H9 (cell line): Measurements from ENCODE around the gene PLXNA1. TPM values are rescaled to one million over a fixed set of nuclear protein-coding genes. Genes with fewer than 3 reads are reported as not detected.

Source experiments
- DNase-seq: peaks from one replicate; pipeline ENCODE4 v3.0.0-alpha.2; 2017
- H2AFZ ChIP-seq: one replicate; pipeline ENCODE4 v1.6.1; 2013; ENCODE audit warnings: mild to moderate bottlenecking, low read length, control low read depth, moderate library complexity
- H2AK5ac ChIP-seq: 2 replicates; pipeline ENCODE4 v1.6.1; 2013; ENCODE audit warnings: low read length, control low read depth, mixed read lengths; ENCODE audit not compliant: insufficient read length
- H2BK120ac ChIP-seq: one replicate; pipeline ENCODE4 v1.6.1; 2013; ENCODE audit warnings: low read depth, mild to moderate bottlenecking, low read length, control low read depth, inconsistent platforms; ENCODE audit not compliant: poor library complexity, severe bottlenecking
- H2BK12ac ChIP-seq: 2 replicates; pipeline ENCODE4 v1.6.1; 2013; ENCODE audit warnings: low read length, control low read depth, mixed read lengths, low read depth; ENCODE audit not compliant: insufficient read length
- H2BK15ac ChIP-seq: 2 replicates; pipeline ENCODE4 v1.6.1; 2013; ENCODE audit warnings: low read depth, low read length, control low read depth
- H2BK20ac ChIP-seq: one replicate; pipeline ENCODE4 v1.6.1; 2013; ENCODE audit warnings: low read depth, mild to moderate bottlenecking, low read length, control low read depth, inconsistent platforms; ENCODE audit not compliant: poor library complexity, severe bottlenecking
- H2BK5ac ChIP-seq: 2 replicates; pipeline ENCODE4 v1.6.1; 2013; ENCODE audit warnings: low read length, control low read depth, mixed read lengths; ENCODE audit not compliant: insufficient read length
- H3K14ac ChIP-seq: 2 replicates; pipeline ENCODE4 v1.6.1; 2013; ENCODE audit warnings: low read length, control low read depth; ENCODE audit not compliant: insufficient read depth
- H3K18ac ChIP-seq: 2 replicates; pipeline ENCODE4 v1.6.1; 2013; ENCODE audit warnings: low read depth, mild to moderate bottlenecking, mixed read lengths, low read length, control low read depth; ENCODE audit not compliant: insufficient read length
- H3K23ac ChIP-seq: 2 replicates; pipeline ENCODE4 v1.6.1; 2013; ENCODE audit warnings: low read length, control low read depth, mixed read lengths, low read depth; ENCODE audit not compliant: insufficient read length
- H3K23me2 ChIP-seq: 2 replicates; pipeline ENCODE4 v1.6.1; 2013; ENCODE audit warnings: low read depth, mild to moderate bottlenecking, mixed read lengths, low read length, control low read depth; ENCODE audit not compliant: insufficient read length, poor library complexity, severe bottlenecking
- H3K27ac ChIP-seq: 2 replicates; pipeline ENCODE4 v1.5.1; 2013; ENCODE audit warnings: low read length, control low read depth, mixed read lengths, low read depth; ENCODE audit not compliant: insufficient read length
- H3K27me3 ChIP-seq: 2 replicates; pipeline ENCODE4 v1.6.1; 2013; ENCODE audit warnings: low read length, control low read depth, inconsistent platforms; ENCODE audit not compliant: insufficient read depth
- H3K4ac ChIP-seq: 2 replicates; pipeline ENCODE4 v1.6.1; 2013; ENCODE audit warnings: low read depth, mild to moderate bottlenecking, control low read depth, inconsistent platforms, low read length, moderate library complexity
- H3K4me1 ChIP-seq: 2 replicates; pipeline ENCODE4 v1.6.1; 2013; ENCODE audit warnings: low read length, control low read depth, inconsistent platforms; ENCODE audit not compliant: insufficient read depth
- H3K4me2 ChIP-seq: 2 replicates; pipeline ENCODE4 v1.6.1; 2013; ENCODE audit warnings: low read length, control low read depth, mixed read lengths; ENCODE audit not compliant: insufficient read length, insufficient read depth
- H3K56ac ChIP-seq: 2 replicates; pipeline ENCODE4 v1.6.1; 2013; ENCODE audit warnings: low read depth, mild to moderate bottlenecking, mixed read lengths, low read length, control low read depth; ENCODE audit not compliant: insufficient read length
- H3K79me1 ChIP-seq: 2 replicates; pipeline ENCODE4 v1.6.1; 2013; ENCODE audit warnings: low read depth, mild to moderate bottlenecking, moderate library complexity, low read length, control low read depth, inconsistent platforms; ENCODE audit not compliant: insufficient read depth, poor library complexity, severe bottlenecking
- H3K79me2 ChIP-seq: 2 replicates; pipeline ENCODE4 v1.6.1; 2013; ENCODE audit warnings: low read length, control low read depth, inconsistent platforms; ENCODE audit not compliant: insufficient read depth
- H3K9ac ChIP-seq: 2 replicates; pipeline ENCODE4 v1.6.1; 2013; ENCODE audit warnings: low read length, control low read depth, mixed read lengths; ENCODE audit not compliant: insufficient read length; ENCODE audit errors: extremely low read depth
- H3K9me3 ChIP-seq: one replicate; pipeline ENCODE4 v1.6.1; 2013; ENCODE audit warnings: low read depth, low read length, inconsistent platforms; ENCODE audit not compliant: control insufficient read depth
- H3T11ph ChIP-seq: one replicate; pipeline ENCODE4 v1.6.1; 2013; ENCODE audit warnings: mild to moderate bottlenecking, low read length, control low read depth, inconsistent platforms
- H4K20me1 ChIP-seq: one replicate; pipeline ENCODE4 v1.6.1; 2013; ENCODE audit not compliant: control insufficient read depth, insufficient read length, insufficient read depth
- H4K5ac ChIP-seq: 2 replicates; pipeline ENCODE4 v1.6.1; 2013; ENCODE audit warnings: low read depth, mild to moderate bottlenecking, mixed read lengths, low read length, control low read depth; ENCODE audit not compliant: insufficient read length
- H4K8ac ChIP-seq: replicated peaks from 2 replicates; pipeline ENCODE4 v1.6.1; 2013; ENCODE audit warnings: low read length, control low read depth, mixed read lengths, low read depth; ENCODE audit not compliant: insufficient read length
- H4K91ac ChIP-seq: 2 replicates; pipeline ENCODE4 v1.6.1; 2013; ENCODE audit warnings: low read depth, mild to moderate bottlenecking, moderate library complexity, mixed read lengths, low read length, control low read depth; ENCODE audit not compliant: insufficient read length
- H3K27ac Mint-ChIP-seq, 3 experiments: 2 replicates in 2 of 3; 3 replicates in 1 of 3; pipeline ENCODE4 v1.8.0; 2020 to 2021; ENCODE audit warnings: mixed read lengths in 3 of 3, mild to moderate bottlenecking in 1 of 3, moderate library complexity in 1 of 3
- H3K27me3 Mint-ChIP-seq: 2 replicates; pipeline ENCODE4 v1.8.0; 2021; ENCODE audit warnings: low read depth, mild to moderate bottlenecking, moderate library complexity, mixed read lengths
- H3K36me3 Mint-ChIP-seq, 3 experiments: 2 replicates in 2 of 3; 3 replicates in 1 of 3; pipeline ENCODE4 v1.8.0; 2020 to 2021; ENCODE audit warnings: low read depth in 3 of 3, mixed read lengths in 3 of 3; ENCODE audit not compliant: insufficient read depth in 1 of 3
- H3K4me1 Mint-ChIP-seq, 2 experiments: 2 replicates each; pipeline ENCODE4 v1.8.0; 2020; ENCODE audit warnings: mixed read lengths in 2 of 2
- H3K4me3 Mint-ChIP-seq, 2 experiments: 2 replicates in 1 of 2; 3 replicates in 1 of 2; pipeline ENCODE4 v1.8.0; 2020 to 2021; ENCODE audit warnings: mild to moderate bottlenecking in 2 of 2, mixed read lengths in 2 of 2, moderate library complexity in 1 of 2
- H3K9me3 Mint-ChIP-seq, 2 experiments: 2 replicates in 1 of 2; 3 replicates in 1 of 2; pipeline ENCODE4 v1.8.0; 2020; ENCODE audit warnings: mild to moderate bottlenecking in 2 of 2, mixed read lengths in 2 of 2, moderate library complexity in 1 of 2
- CTCF ChIP-seq: fragments of 200-600 bp; sonication (generic); conservative IDR thresholded peaks from 3 replicates; pipeline ENCODE4 v1.8.0; 2021; ENCODE audit warnings: antibody characterized with exemption, mild to moderate bottlenecking
- WGBS: extraction: QIAGEN DNeasy Blood & Tissue Kit; methylation state at CpG from one replicate; pipeline ENCODE4 v1.1.7; 2013; ENCODE audit warnings: missing lambda C conversion rate, low lambda C conversion rate, mixed read lengths; ENCODE audit not compliant: insufficient read length; ENCODE audit errors: extremely low coverage; 5-methylcytosine and 5-hydroxymethylcytosine counted together
- total RNA-seq: library from RNA; stranded (reverse); gene quantifications from 2 replicates; pipeline ENCODE4 v1.2.1, GENCODE V29; 2021

PLXNA1 gene
- total RNA-seq, 1 experiment from 2014 or later = 42.1 TPM

GRCh38 chr3:126979046-126979628 lies 3.8 kb upstream of the PLXNA1 start:
- no peak overlapping the region for H2BK15ac ChIP-seq
- H2AFZ ChIP-seq = no peak overlapping the region
- no peak overlapping the region for H2BK12ac ChIP-seq
- WGBS = no CpG with 5 or more reads among the region's 5 CpGs
- H3K79me2 ChIP-seq = no peaks in the 10 kb centered on the region
- no peak overlapping the region for H2BK20ac ChIP-seq
- no peaks in the 10 kb centered on the region for H3K27me3 ChIP-seq
- no peaks in the 10 kb centered on the region for H3K9me3 ChIP-seq
- no peak overlapping the region for H4K8ac ChIP-seq
- H3K23me2 ChIP-seq = no peaks in the 10 kb centered on the region
- no peak overlapping the region for H3K9ac ChIP-seq
- no peak overlapping the region for H2BK120ac ChIP-seq
- no peak for TF ChIP-seq CTCF
- H3K27me3 Mint-ChIP-seq = peaks cover 31% of the 10 kb centered on the region
- H2AK5ac ChIP-seq = no peak overlapping the region
- no peak for DNase-seq
- H3K23ac ChIP-seq = no peak overlapping the region
- peaks cover 8 to 14% of the 10 kb centered on the region in 2 experiments for H3K4me1 Mint-ChIP-seq
- no peak overlapping the region for H4K91ac ChIP-seq
- no peak overlapping the region for H3K4ac ChIP-seq
- no peak overlapping the region for H3K56ac ChIP-seq
- no peak overlapping the region for H4K5ac ChIP-seq
- H3K4me1 ChIP-seq = no peaks in the 10 kb centered on the region
- H3K18ac ChIP-seq = no peak overlapping the region
- no peak overlapping the region for H2BK5ac ChIP-seq
- H3K14ac ChIP-seq = no peak overlapping the region; the same call in 1 of the 2 replicates
- H4K20me1 ChIP-seq = no peaks in the 10 kb centered on the region
- no peak overlapping the region for H3K4me2 ChIP-seq
- H3K27ac ChIP-seq = no peak overlapping the region
- no peaks in the 10 kb centered on the region for H3K79me1 ChIP-seq
- peaks cover 10 to 11% of the 10 kb centered on the region in 2 experiments for H3K9me3 Mint-ChIP-seq
- no peak overlapping the region for H3K4me3 Mint-ChIP-seq
- H3K36me3 Mint-ChIP-seq = peaks cover 2 to 12% (median 8%) of the 10 kb centered on the region in 3 experiments; a peak in 6 of 7 replicates
- no peak overlapping the region for H3K27ac Mint-ChIP-seq
- H3T11ph ChIP-seq = no peak overlapping the region
